Activated CD8-positive, alpha-beta memory T cell treated with anti-CD3 and anti-CD28 coated beads, Interleukin-2, amount 50 U/mL, for 1 hour (primary cell): ENCODE results near the gene SPATA31C2.
"Not testable (repeated sequence)": the region's sequence is repeated elsewhere in the genome, so short reads cannot be mapped to it uniquely, and the experiment has no call there.

Source experiments
- DNase-seq: peaks from one replicate; pipeline ENCODE4 v3.0.0-alpha.2; 2020; ENCODE audit errors: extremely low read depth

Gene SPATA31C2

DNA sequence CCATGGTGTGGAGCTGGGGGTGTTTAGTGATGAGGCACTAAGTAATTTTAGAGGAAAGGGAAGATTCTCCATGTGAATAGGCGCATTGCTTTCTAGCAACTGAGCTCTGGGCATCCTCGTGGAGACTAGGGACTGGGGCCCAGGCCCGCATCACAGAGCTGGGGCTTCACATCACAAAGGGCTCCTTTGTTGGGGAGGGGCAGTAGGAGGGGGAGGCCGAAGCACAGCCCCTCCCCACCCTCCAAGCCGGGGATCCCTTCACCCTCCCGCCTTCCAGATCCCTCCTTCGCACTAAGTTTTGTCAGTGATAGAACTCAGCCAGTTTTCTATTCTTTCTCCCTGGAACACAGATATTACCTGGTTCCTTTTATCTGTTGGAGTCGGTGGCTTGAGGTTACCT, at the start of gene SPATA31C2:
SPATA31C2 (minus strand) TSS at position 101 of the 400 bp plus-strand sequence; CDS start at position 72, 29 bp downstream.
- DNase-seq: not testable (repeated sequence)

DNA sequence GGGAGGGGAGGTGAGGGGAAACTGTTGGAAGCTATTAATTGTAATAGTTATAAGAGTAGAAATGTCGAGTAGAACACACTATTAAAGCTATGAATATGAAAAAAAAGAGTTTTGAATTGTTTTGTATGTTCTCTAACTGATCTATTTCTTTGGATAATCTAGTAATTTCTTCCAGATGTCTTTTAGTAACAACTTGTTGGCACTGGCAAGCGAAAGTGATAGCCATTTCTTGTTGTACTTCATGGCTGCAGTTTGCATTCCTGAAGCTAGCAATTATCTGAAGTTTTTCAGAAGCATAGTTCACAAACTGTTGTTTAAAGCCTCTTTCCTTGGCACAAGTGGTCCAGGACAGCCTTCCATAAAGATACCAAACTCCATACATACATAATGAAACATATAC, 49.4 kb upstream of the SPATA31C2 start:
- DNase-seq: no peak

DNA sequence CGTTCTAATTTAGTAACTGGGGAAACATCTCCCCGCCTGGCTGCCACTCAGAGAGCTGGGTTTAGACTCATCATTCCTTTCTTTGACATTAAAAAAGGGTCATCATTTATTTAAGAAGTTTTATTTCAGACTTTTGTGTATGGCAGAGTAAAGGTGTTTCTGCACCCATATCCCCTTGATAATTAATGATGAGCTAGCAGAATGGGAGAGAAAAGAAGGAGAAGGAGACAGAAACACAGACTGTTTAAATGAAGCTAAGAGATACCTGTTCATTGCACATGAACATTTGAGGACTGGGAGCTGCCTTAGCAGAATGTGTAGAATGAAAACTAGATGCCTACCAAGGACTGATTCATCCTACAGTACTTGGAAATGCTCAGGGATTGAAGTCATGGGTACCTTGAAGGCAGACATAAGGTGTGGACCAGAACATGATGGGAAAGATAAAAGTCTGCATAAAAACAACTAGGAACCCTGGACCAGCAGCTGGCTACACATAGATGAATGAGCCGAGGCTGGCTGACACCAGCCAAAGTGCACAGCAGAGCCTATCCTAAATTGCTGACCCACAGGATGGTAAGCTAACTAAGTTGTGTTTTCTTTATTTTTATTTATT, 48.3 kb upstream of the SPATA31C2 start:
- DNase-seq: no peak

DNA sequence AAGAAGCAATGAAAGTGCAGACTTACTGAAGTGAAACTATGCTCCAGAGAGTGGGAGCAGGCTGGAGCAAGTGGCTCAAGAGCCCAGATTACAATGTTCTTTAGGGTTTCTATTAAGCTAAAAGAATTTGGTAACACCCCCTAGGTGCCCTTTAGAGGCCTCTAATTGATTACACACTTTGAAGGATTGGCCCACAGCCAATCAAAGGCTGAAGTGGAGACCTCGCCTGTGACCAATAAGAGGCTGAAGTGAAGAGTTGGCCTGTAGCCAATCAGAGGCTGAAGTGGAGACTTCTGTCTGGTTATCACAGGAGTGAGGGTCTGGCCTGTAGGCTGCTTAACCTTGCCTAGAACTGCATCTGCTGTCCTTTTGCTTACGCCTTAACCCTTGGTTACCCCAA, 46.7 kb upstream of the SPATA31C2 start:
- no peak for DNase-seq

DNA sequence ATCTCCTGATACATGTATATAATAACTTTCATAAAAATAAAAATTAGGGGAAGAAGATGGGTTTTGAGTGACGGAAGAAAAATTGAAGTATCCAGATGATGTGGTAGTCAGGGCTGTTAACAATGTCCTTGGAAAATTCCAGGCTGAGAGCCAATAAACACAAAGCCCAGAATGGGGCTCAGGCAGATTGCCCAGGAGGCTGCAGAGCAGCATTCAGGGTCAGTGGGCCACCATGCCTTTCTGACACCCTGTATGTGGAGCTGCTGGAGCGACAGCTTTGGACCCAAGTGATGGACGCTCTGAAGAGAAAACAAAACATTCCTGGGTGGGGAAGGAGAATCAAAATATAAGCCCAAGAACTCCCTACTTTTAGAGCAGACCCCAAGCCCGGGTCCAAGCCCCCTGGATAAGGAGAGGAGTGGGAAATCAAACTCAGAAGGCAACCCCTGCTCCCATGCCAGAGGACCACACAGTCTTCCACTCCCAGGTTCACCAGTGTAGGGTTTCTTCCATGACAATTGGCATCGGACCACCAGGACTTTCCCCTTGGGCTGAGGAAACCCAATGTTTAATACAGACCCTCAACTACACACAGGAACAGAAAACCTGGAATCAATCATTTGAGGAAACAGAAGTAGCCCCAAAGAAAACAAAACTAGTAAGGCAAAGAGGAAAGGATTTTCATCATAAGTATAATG, 45.7 kb upstream of the SPATA31C2 start:
- DNase-seq: no peak

DNA sequence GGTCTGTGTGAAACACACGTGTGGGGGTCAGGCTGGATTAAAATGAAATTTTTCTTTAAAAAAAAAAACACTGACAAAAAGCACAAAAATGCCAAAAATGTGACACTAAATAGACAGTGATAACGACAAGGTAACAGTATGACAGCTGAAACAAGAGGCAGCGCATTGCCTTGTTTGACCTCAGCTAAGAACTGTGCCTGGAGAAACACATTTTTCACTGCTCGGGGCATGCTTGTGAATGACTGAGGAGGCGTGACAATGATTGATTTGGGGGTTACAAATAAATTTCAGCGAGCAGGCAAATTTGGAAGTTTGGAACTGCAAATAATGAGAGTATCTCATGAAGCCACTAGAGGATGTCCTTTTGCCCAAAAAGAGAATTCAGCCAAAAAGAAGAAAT, 44.2 kb upstream of the SPATA31C2 start:
- no peak for DNase-seq

DNA sequence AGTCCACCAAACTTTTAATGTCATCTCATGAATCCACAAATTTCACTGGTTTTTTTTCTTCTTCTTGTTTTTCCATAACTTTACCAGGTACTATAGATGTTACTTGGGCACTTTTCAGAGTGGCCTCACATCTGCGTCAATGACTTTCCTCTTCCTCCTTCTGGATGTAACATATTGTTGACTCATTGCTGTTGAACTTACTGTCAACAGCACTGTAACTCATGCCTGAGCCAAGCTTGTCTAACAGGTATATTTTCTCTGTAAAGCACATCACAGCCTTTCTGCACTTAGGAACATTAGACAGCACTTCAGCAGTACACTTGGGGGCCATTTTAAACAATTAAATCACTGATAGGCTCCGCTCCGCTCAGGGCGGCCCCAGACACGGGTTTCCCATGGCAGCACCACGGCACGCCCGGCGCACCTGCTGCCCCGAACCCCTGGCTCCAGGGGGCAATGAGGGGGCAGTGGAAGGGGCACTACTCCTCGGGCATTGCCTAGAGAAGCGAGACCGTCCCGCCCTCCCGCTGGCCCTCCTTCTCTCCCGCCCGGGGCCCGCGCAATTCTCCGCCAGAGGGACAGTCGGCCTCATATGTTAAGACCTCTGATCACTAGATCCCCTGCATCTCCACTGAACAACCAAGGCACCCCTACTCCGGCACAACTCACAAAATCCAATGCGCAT, 41.9 kb upstream of the SPATA31C2 start:
- no peak for DNase-seq

DNA sequence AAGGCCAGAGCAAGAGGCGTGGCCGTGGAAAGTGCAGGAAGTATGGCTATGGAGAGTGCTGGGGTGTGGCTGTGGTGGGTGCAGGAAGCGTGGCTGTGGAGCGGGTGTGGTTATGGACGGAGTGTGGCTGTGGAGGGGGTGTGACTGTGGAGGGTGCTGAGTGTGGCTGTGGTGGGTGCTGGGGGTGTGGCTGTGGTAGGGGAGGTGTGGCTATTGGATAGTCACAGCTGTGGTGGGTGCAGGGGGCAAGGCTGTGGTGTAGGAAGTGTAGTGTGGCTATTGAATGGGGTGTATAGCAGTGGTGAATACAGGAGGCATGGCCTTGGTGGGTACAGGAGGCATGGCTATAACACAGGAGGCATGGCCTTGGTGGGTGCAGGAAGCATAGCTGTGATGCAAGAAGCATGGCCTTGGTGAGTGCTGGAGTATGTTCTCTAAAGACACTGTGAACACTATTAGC, 40.8 kb upstream of the SPATA31C2 start:
- DNase-seq: no peak

DNA sequence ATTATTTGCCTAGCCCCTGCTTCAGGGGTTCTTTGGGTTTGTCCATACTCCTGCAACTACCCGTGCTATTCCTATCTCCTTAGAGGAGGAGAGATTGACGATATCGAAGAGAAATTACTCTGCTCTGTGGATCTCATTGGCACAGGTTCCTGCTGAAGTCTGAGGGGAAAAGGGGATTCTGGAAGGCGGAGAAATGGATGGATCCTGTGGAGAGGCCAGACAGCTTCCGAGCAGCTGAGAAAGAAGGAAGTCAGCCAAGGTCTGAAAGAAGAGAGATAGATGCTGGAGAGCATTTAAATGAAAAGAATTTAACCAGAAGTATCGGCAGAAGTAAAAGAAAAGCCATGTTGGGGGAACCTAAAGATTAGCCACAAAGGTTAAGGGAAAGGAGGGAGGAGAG, 40.4 kb upstream of the SPATA31C2 start:
- DNase-seq: no peak

DNA sequence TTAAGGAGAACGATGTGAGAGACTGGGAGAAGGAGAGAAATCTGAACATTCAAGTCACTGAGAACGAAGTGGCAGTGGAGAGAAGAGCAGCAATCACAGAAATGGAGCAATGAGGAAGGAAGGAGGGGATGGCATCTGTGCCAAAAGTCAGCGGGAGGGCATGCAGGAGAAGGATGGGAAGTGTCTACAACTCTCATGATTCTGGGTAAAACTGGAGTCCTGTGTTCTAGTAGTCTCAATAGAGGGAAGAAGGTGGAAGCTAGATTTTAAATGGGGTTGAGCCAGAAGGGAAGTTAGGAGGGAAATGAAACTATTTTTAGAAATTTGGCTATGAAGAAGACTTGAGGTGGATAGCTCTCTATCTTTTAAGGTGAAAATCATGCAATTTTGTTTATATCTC, 39.1 kb upstream of the SPATA31C2 start:
- no peak for DNase-seq

DNA sequence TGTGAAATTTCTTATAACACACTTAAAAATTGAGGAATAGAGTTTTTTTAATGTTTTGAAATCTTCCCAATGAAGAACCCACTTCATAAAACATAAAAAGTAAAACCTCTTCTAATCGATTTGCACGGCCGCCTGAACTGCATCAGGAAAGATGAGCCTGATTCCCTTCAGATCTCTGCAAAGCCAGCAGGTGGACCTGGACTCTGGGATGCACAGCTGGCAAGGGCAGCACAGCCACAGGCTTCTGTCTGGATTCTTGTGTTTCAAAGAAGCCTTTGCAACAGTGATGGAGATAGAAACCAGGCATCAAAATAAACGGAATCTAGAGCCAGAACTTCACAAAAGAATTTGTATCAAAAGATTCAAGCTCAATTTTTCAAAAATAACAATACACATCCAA, 36.0 kb upstream of the SPATA31C2 start:
- no peak for DNase-seq

DNA sequence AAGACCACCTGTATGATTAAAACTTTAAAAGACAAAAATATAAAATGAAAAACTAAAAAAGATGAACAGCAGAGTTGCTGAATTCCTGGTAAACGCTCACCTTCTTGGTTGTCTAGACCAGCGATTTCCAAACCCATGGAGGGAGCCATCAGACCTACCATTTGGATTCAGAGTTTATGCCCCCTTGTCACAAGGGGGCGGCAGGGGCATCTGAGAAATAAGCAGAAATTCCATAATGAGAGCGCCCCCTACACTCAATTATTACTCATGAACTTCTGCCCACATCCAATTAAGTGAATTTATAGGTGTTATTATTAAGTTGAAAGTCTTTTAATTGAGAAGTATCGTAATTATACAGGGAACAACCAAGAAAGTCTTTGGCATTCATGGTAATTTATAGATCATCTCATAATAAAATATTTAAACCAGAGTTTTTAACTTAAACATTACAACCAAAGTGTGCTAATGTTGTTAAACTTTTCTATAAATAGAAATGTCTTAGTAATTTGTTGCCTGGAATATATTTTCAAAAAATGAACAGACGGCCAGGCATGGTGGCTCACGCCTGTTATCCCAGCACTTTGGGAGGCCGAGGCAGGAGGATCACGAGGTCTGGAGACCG, 35.2 kb upstream of the SPATA31C2 start:
- peak; percentile 13 for DNase-seq

DNA sequence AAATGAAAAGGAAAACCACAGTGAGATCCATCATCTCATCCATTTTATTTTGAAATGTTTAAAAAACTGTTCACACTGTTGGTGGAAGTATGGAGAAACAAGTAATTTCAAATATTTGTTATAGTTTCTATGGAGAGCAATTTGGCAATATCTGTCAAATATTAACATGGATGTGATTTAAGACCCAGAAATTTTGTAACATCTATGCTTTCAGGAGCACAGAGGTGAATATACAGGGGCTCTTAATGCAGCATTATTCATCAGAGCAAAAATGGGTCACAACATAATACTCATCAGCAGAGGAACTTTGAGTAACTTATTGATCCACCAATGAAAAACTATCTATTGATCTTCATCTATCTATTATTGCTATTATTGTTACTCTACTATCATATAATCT, 31.4 kb upstream of the SPATA31C2 start:
- no peak for DNase-seq

DNA sequence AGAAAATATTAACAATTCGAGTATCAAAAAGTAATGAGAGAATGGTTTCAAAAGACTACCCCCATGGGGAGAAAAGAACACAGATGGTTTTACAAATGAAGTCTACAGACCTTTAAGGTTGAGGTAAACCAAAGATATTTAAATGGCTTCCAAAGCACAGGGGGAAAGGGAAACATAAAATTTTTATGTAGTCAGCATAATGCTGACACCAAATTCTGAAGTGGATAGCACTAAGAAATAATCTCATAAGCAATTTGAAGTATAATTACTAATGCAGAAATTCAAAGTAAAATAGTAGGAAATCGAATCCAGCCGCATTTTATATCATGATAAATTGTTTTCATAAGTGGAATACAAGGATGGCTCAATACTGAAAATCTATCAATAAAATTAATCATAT, 30.3 kb upstream of the SPATA31C2 start:
- no peak for DNase-seq

DNA sequence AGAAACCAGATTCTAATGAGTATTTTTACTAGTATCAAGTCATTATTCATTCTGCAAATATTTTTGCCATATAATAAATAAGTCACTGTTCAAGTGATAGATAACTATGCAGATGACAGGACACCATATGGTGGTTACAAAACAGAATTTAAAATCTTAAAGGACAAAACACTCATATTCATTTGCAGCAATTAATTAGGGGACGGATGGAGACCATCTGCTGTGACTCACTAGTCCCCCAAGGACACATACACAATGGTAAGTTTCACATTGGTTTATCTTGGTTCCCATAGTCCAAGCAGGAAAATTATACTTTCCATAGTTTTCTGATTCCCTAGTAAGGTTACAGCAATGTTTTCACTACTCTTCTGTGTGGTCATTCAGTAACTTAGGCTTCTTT, 28.4 kb upstream of the SPATA31C2 start:
- DNase-seq: no peak

DNA sequence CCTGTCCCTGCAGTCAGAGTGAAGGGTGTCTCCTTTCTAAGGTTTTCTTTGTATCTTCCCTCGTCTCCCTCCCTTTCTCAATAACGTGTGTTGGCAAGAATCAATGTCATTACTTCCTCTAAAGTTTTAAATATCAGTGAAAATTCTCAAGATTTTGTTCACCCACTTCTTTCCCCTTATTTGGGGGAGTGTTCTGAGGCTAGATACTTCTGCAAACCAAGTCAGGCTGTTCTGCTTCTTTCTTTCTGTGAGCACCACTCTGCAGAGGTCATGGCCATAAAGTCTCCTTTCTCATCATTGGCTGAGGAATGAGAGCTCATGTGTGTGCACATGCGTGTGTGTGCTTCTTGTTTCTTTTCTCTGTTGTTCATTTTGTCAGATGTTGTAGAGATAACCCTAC, 26.6 kb upstream of the SPATA31C2 start:
- no peak for DNase-seq

DNA sequence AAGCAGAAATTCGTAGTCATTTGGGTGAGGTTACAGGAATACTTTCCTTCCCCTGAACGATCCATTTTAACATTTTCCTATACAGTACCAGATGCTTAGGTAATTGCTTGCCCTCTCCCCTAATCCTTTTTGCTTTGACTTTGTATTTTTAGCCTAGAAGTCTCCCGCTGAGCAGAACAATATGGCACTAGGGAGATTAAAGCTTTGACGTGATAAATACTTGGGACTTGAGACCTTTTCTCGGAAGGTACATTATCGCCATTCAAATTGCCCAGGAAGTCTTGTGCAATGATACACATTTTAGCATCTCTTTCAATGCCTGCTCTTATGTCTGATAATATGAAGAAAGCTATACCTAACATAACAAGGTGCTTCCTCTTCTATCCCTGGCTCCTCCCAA, 22.9 kb upstream of the SPATA31C2 start:
- DNase-seq: no peak

DNA sequence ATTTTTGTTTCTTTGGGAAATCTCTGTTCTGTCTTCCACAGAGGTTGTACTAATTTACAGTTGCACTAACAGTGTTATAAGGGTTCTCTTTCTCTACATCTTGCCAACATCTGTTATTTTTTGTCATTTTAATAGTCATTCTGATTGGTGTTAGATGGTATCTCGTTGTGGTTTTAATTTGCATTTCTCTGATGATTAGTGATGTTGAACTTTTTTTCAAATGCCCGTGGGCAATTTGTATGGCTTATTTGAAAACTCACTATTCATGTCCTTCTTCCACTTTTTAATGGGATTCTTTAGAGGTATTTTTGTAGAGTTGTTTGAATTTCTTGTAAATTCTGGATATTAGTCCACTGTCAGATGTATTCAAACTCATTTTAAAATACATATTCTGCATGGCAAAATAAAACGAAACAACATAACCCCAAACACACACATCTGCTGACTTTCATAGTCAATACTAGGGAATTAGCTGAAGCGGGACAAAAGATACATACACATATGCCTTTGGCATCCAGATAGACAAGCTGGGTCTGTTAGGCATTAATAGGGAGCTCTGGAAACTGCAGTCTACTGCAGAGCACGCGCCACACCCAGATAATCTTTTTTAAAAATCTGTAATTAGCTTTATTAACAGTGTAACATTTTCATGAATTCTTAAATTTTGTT, 5.8 kb upstream of the SPATA31C2 start:
- no peak for DNase-seq

DNA sequence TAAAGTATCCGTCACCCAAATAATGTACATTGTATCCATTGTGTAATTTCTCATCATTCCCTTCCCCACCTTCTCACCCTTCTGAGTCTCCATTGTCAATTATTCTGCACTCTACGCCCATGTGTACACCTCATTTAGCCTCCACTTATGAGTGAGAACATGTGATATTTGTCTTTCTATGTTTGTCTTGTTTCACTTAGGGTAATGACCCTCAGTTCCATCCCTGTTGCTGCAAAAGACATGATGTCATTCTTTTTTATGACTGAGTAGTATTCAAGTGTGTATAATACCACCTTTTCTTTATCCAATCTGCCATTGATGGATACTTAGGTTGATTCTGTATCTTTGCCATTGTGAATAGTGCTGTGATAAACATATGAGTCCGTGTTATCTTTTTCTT, 4.9 kb upstream of the SPATA31C2 start:
- no peak for DNase-seq

DNA sequence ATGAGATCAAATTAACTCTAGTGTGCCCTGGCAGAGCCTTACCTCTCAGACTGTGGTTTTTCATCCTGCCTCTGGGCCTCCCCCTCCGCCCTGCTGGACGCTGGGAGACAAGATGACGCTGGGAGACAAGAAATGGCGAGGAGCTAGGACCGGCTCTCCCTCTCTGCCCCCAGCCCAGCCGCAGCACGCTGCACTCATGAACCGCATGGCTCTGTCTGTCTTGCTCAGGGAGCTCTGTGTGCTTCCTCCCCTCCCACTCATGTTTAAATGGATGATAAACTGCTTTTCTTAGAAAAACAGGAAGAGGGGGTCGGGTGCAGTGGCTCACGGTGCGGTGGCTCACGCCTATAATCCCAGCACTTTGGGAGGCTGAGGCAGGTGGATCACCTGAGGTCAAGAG, 4.7 kb downstream of the SPATA31C2 start:
- not testable (repeated sequence) for DNase-seq

DNA sequence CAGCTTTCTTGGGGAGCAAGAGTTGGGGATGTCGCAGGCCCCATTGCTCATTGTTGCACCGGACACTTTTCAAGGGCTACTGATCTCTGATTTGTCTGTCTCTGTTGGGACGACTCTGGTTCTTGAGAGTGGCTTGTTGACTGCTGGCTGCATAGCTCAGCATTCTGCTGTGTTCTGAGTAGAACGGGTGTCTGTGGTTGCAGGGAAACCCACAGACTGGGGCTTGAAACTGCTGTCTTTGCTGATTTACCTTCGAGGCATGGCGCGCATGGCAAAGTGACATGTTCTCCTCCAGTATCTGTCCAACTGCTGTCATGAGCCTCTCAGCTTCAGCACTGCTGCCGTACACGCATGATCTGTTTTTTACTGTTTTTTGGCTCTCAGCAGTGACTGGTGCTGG, 8.7 kb downstream of the SPATA31C2 start:
- not testable (repeated sequence) for DNase-seq

DNA sequence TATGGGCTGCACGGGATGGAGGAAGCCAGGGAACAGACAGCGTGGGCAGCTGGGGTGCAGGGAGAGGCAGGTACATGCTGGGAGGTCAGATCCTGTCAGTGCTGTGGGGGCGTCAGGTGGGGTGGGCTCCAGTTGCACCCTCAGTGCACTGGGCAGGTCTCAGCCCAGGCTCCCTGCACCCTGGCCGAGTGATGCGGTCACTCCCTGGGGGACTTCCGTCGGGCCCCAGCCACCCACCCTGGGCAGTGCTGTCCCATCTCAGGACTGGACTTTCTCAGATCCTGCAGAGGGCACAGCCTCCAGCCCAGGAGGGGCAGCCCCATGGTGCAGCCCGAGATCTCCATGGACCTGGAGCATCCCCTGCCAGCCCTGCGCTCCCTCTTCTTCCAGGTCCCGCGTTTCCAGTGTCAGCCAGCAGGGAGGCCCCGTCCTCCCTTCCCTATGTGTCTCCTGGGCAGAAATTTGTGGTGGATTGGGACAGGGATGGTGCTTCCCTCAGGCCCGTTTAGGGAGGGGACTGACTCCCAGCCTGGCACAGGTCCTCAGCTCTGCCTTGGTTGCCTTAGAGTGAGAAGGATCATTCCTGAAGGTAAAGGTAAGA, 10.5 kb downstream of the SPATA31C2 start:
- DNase-seq: not testable (repeated sequence)
